Sigmoid colon (tissue), 4 donors: Measurements from ENCODE around the gene GATA5.

Experiments
- POLR2A ChIP-seq, 2 donors: fragments of 450-650 bp; IDR thresholded peaks; one replicate each; pipeline ENCODE4 v1.6.1; 2016; ENCODE audit warnings: antibody characterized with exemption in 2 of 2, mild to moderate bottlenecking in 2 of 2, moderate library complexity in 2 of 2
- POLR2AphosphoS5 ChIP-seq, 4 donors: sonication (generic); formaldehyde crosslinking; IDR thresholded peaks; one replicate each; pipeline ENCODE4 v1.6.1; 2017; ENCODE audit warnings: antibody characterized with exemption in 4 of 4
- TF ChIP-seq, protein P1 (sequence below), 4 experiments: fragments of 450-650 bp in 3 of 4; fragments of 200-600 bp in 1 of 4; IDR thresholded peaks; one replicate each; pipeline ENCODE4 v1.5.1; 2016 to 2019; ENCODE audit warnings: antibody characterized with exemption in 4 of 4, mild to moderate bottlenecking in 3 of 4, moderate library complexity in 2 of 4

DNA sequence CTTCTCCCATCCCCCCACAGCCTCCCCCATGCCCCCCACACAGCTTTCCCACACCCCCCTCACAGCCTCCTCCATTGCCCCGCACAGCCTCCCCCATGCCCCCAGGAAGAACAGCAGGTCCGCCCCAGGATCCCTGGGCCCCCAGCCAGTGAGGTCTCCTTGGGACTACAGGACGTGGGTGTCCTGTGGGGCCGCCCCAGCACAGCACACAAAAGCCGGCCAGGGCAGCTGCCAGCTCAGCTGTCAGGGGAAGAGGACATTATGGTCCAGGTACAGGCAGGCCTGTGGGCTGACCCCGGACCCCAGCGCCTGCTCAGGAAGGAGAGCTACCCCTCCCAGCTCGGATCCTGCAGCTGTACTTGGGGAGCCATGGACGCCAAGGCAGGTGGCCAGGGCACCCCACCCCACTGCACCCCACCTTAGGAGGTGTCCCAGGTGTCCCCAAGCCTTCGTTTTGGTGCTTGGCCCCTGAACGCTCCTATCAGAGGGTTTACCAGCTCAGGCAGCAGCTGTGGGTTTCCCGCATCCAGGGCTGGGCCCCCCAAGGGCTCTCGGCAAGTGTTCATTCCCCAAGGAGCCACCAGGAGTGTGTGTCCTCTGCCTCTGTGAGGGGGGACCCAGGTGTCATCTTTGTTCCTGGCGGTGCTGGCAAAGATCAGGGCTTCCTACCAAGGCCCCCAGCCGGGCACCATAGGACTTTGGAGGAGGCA lies 42.3 kb upstream of the GATA5 start:
- TF ChIP-seq, protein P1, sequence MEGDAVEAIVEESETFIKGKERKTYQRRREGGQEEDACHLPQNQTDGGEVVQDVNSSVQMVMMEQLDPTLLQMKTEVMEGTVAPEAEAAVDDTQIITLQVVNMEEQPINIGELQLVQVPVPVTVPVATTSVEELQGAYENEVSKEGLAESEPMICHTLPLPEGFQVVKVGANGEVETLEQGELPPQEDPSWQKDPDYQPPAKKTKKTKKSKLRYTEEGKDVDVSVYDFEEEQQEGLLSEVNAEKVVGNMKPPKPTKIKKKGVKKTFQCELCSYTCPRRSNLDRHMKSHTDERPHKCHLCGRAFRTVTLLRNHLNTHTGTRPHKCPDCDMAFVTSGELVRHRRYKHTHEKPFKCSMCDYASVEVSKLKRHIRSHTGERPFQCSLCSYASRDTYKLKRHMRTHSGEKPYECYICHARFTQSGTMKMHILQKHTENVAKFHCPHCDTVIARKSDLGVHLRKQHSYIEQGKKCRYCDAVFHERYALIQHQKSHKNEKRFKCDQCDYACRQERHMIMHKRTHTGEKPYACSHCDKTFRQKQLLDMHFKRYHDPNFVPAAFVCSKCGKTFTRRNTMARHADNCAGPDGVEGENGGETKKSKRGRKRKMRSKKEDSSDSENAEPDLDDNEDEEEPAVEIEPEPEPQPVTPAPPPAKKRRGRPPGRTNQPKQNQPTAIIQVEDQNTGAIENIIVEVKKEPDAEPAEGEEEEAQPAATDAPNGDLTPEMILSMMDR (IDR thresholded peaks at IDR 0.05), result no peak
- TF ChIP-seq POLR2A (IDR thresholded peaks at IDR 0.05) (no peak), POLR2AphosphoS5 (IDR thresholded peaks at IDR 0.05) (no peak)
